ENCODE results near the gene PDE4B.

The PDE4B gene

DNA sequence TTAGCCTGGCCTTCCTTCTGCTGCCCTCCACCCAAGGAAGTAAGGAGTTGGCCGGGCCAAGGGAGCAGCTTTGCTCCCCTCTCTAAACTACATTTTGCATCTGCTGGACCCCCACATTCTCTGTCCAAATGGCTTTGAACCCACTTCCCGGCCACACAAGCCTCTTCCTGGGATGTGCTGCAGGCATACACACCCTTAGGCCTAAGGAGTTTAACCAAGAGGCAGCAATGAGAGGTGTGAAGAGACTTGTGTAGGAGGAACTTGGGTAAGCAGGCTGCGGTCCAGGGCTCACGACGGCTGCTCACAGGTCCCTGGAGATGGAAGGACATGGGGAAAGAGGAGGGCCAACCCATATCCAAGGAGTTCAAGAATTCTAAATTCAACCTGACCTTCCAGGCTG, 544.6 kb downstream of the PDE4B start:
- DNase-seq (ENCODE audit: low read depth), result no peak

DNA sequence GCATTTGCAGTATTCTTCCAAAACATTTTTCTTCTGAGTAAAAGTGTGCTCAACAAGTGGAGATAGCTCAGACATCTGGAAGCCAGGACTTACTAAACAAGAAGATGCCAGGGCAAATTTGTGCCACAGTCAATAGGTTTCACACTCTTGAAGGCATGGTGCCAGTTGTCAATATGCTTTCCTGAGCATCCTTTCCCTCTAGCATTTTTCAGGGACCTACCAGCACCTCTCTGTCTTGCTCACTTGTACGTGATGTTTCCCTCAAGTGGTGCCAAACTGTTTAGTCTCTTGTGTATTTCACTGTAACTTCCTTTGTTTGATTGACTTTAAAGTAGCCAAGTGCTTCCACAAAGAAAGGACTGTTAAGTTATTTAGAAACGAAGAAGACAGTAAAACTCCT, 547.2 kb downstream of the PDE4B start:
- peak; percentile 33 for DNase-seq (ENCODE audit: low read depth)

DNA sequence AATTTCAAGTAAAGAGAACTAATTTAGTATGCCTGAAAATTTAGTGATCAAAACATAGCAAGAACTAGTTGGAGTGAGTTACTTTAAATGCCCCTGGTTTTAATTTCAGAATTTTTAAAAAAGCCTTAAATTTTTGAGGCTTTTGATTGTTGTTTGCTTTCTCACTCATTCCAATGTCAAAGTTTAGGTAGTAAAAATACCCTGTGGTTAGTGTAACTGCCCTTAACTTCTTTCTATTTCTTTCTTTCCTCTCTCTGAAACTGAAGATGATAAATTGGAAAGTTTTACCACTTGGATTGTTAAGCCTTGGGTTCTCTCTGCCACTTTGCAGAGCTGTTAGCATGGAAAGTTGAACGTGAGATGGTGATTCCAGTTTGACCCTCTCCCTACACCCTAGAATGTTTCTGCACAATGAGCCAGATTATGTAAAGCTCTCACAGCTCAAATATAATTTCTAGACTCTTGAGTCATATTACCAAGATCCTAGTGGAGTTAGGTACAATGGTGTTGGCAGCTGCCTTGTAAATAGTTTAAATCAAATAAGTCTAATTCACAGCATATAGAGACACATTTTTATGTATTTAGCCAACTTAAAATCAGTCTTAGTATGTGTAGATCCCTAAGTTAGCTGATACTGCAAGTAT, 548.9 kb downstream of the PDE4B start:
- no peak for DNase-seq (ENCODE audit: low read depth)

GRCh38 chr1:66342707-66343106, 550.0 kb downstream of the PDE4B start:
- peak; percentile 30 for DNase-seq (ENCODE audit: low read depth)

GRCh38 chr1:66343569-66344325, 551.1 kb downstream of the PDE4B start:
- peak; percentile 49 for DNase-seq (ENCODE audit: low read depth)

DNA sequence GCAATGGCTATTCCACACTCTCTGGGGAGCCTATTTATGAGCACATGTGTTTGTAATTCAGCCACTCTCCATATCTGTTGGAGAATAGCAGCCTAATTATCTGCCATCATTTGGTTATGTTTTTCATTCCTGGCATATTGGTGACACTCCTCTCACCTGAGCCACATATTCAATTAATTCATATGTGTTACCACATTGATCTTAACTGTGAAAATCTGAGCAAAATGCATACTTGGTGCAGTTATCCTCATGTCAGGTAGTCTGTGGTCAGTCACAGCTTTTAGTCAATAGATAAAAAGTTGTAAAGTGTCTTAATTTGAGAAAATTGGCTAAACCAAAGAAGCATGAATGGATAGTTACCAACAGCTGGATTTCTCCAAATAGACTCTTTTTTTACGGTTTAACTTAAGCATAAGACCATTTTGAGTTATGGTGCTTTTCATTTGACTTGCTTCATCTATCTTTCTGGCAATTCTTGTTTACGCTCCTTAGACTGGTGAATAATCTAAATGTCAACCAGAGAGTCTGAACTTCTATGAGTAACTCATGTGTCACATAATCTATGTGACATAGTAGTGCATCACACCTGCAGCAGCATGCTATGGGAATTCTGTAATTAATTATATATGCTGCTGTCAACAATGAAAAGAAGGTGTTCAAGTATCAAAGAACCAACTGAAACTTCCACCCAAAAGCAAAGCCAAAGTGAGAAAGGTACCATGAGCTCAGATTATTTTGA, 553.5 kb downstream of the PDE4B start:
- peak; percentile 71 for DNase-seq (ENCODE audit: low read depth)

DNA sequence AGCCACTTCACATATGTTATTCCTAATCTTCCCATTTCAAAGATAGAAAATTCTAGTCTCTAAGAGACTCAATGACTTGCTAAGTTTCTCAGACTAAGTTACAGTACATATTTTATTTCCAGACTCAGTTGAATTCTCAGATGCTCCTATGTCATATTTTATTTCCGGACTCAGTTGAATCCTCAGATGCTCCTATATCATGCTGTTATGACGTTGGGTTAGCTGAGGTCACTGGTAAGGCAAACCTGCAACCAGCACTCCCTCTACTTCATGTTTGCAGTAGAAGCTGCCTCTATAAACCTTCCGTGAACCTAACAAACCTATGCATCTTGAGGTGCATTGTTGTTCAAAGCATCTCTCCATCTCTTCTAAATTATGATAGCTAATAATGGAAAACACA, 554.2 kb downstream of the PDE4B start:
- no peak for DNase-seq (ENCODE audit: low read depth)

DNA sequence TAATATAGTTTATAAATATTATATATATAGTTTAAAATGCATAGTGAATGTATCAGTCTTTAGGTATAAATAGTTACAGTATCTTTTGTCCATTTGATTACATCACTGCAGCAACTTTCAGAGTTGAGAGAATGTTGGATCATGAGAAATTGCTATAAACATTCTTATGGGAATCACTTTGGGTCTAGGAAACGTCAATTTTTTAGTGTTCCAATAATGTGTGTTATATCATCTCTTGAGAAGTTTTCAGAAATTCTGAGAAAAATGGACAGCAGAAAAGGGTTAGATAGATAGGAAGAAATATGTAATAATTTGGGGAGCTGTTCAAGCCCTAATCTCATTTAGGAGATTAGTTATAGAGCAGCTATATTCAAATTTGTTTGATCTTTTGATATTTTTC, 556.1 kb downstream of the PDE4B start:
- no peak for DNase-seq (ENCODE audit: low read depth)

DNA sequence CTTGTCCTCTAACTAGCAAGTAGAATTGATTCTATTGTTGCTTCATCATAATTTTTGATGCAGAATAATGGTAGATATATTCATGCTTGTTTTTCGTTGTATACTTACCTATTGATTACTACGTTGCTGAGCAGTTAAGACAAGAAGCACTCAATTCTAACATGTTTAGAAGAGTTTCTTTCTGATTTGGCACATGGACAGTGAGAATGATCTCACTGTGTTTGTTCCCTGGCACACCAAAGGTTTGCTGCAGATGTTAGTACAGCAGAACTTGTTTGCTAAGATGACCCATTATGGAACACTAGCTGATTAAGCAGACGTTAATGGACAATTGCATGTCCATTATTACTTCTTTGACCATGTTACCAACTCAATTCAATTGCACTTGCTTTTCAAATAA, 556.5 kb downstream of the PDE4B start:
- DNase-seq (ENCODE audit: low read depth), result no peak

- DNase-seq (ENCODE audit: low read depth), result peak; percentile 77
These were observed 557.4 kb downstream of the PDE4B start for GRCh38 chr1:66350001-66350547.

- no peak for DNase-seq (ENCODE audit: low read depth)
These were observed 558.8 kb downstream of the PDE4B start for GRCh38 chr1:66351478-66351877.

- no peak for DNase-seq (ENCODE audit: low read depth)
These were observed 559.2 kb downstream of the PDE4B start for GRCh38 chr1:66351913-66352312.

- DNase-seq (ENCODE audit: low read depth), result no peak
These were observed 560.1 kb downstream of the PDE4B start for GRCh38 chr1:66352792-66353191.

DNA sequence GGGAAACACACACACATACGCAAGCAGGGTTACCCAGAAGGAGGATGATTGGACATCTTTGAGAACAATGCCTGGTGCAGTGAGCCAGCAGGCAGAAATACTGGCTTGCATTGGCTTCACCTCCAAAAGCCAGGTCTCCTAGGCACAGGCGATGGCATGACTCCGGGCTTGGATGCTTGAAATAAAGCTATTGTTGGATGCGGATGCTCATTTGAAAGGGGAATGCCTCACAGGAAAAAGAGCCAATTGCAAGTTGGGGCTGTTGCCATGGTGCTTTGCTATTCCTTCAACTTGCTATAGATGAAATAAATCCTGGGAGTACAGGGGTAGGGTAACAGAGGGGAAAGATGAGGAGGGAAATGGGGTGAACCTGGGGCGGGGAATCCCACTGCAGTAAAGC, 560.6 kb downstream of the PDE4B start:
- no peak for DNase-seq (ENCODE audit: low read depth)

DNA sequence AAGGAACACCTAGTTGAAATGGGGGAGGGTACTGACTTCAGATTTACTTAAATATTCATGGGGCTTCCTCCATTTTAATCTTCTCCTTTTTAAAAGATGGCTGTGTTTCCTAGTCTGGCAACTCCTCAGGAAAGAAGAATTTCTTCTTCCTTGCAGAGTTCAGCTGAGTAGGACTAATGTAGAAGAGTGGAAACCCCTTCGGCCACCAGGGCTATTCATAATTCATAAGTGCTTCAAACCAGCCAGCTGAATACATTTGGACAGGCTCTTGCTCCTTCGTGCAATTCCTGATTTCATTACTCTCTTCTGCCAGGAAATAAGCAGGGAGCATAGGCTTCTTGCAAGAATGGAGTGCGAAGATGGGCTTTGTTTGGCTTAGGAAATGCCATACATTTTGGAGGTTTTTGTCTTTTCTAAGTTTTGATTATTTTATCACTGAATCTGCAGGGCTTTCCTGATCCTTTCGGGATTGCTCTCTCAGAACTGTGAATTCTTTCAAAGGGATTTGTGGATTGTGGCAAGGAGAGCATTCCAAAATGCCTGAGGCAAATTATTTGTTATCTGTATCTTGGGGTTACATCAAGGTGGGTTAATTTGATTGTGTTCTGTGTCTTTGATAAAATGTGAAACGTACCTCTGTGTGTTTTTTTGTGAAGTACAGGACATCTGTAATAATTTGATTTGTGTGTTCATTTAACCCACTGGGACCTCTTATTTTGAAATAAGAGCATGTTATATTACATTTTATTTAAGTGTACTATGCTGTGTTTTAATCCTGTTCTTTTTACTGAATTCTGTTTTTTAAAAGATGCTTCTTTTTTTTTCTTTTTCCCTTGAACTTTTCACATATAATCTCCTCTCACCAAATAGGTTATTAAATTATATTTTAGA, 561.9 kb downstream of the PDE4B start:
- DNase-seq (ENCODE audit: low read depth), result peak; percentile 41

- DNase-seq (ENCODE audit: low read depth), result no peak
These were observed 563.1 kb downstream of the PDE4B start for GRCh38 chr1:66355756-66356155.

DNA sequence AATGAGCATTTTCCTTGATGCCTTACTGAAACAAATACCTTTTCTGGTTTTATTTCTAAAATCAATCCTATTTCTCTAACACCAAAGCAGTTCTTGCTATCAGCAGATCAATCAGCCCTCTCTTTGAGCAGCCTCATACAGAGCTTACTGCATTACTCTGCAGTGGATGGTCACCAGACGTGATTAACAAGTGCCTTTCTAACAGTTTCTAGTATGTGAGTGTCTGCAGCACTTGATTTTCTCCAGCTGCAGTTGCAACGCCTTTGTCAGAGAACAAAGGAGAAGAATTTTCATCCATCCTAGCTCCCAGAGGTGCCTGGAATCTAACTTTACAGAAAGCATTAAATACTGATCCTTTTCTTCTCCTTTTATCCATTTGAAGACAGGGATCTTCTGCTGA, 563.9 kb downstream of the PDE4B start:
- no peak for DNase-seq (ENCODE audit: low read depth)

- DNase-seq (ENCODE audit: low read depth), result no peak
These were observed 564.3 kb downstream of the PDE4B start for GRCh38 chr1:66357021-66357420.

GRCh38 chr1:66357478-66358197, 564.9 kb downstream of the PDE4B start:
- DNase-seq (ENCODE audit: low read depth), result no peak

GRCh38 chr1:66359269-66359668, 566.6 kb downstream of the PDE4B start:
- no peak for DNase-seq (ENCODE audit: low read depth)

- no peak for DNase-seq (ENCODE audit: low read depth)
These were observed 567.1 kb downstream of the PDE4B start for GRCh38 chr1:66359815-66360214.

All from ELR (cell line).